ENCODE results near the gene APOD. TPM values are rescaled to one million over a fixed set of nuclear protein-coding genes. Genes with fewer than 3 reads are reported as not detected.

Gene APOD
- total and polyA plus RNA-seq, 2 of the 8 experiments (the other 6 are each of a cell fraction or from before 2014, with no cell fraction given): not detected

GRCh38 chr3:195577645-195578177, 6.0 kb downstream of the APOD start:
- Histone ChIP-seq H3K27ac (ENCODE audit: low read depth, low read length) (no peak overlapping the region), H4K5ac (ENCODE audit: insufficient read length, low read depth, low read length) (no peak overlapping the region), H3K79me2 (ENCODE audit: control insufficient read depth in 1 of 2, insufficient read depth in 2 of 2, low read length in 2 of 2) (no peaks in the 10 kb centered on the region), H3K14ac (ENCODE audit: insufficient read length) (no peak overlapping the region), H3K18ac (ENCODE audit: extremely low read depth, low read length) (no peak overlapping the region), H3K27me3 (replicated peaks in 1 of 4; ENCODE audit: control insufficient read depth in 3 of 4, extremely low read depth in 1 of 4, insufficient read depth in 3 of 4, low read length in 3 of 4) (no peaks in the 10 kb centered on the region), H3K56ac (replicated peaks; ENCODE audit: insufficient read length, low read depth, low read length) (no peak overlapping the region), H3K23ac (ENCODE audit: insufficient read length) (no peak overlapping the region), H3K23me2 (ENCODE audit: low read depth, low read length) (no peaks in the 10 kb centered on the region), H2BK120ac (replicated peaks; ENCODE audit: low read depth, low read length) (no peak overlapping the region), H3K9me3 (ENCODE audit: insufficient read depth in 2 of 2, low read depth in 1 of 2, low read length in 1 of 2) (no peaks in the 10 kb centered on the region; a peak in 1 of 4 replicates), H2BK5ac (ENCODE audit: low read depth, low read length) (no peak overlapping the region), H3K9ac (replicated peaks in 1 of 4; ENCODE audit: extremely low read depth in 1 of 4, low read depth in 3 of 4, low read length in 3 of 4) (no peak overlapping the region), H2AFZ (ENCODE audit: low read length) (no peak overlapping the region), H3K36me3 (ENCODE audit: control insufficient read depth in 2 of 4, insufficient read depth in 4 of 4, low read length in 3 of 4) (no peaks in the 10 kb centered on the region), H4K8ac (ENCODE audit: extremely low read depth, insufficient read depth, low read length) (no peak overlapping the region), H2BK15ac (ENCODE audit: low read length) (no peak overlapping the region), H4K91ac (replicated peaks; ENCODE audit: insufficient read length, low read length) (no peak overlapping the region), H3K79me1 (ENCODE audit: low read depth, low read length) (no peaks in the 10 kb centered on the region), H3K4me3 (ENCODE audit: extremely low read depth in 1 of 4, insufficient read depth in 2 of 4, low read depth in 3 of 4, low read length in 4 of 4) (no peak overlapping the region), H2BK20ac (ENCODE audit: low read length) (no peak overlapping the region), H2BK12ac (ENCODE audit: low read depth, low read length) (no peak overlapping the region), H3K4ac (replicated peaks; ENCODE audit: insufficient read length, low read depth, low read length) (no peak overlapping the region), H3K4me1 (replicated peaks in 1 of 4; ENCODE audit: control insufficient read depth in 3 of 4, insufficient read depth in 4 of 4, low read length in 3 of 4) (peaks cover 0 to 6% (median 3%) of the 10 kb centered on the region in 4 experiments; a peak in 4 of 7 replicates), H4K20me1 (replicated peaks in 1 of 2; ENCODE audit: control insufficient read depth in 1 of 2, insufficient read depth in 2 of 2, low read length in 2 of 2) (no peaks in the 10 kb centered on the region), H2AK5ac (ENCODE audit: low read depth, low read length) (no peak overlapping the region), H3K4me2 (ENCODE audit: insufficient read depth in 1 of 2, low read depth in 2 of 2, low read length in 2 of 2) (no peak overlapping the region)
- CTCF ChIA-PET (ENCODE audit: partially characterized antibody): no interaction called here
- no peak for FAIRE-seq
- WGBS, 2 experiments (ENCODE audit: extremely low coverage in 1 of 2, insufficient coverage in 1 of 2, insufficient read length in 1 of 2, insufficient replicate concordance in 2 of 2, low coverage in 1 of 2, low lambda C conversion rate in 2 of 2, missing lambda C conversion rate in 1 of 2): 78% methylated on average over 9 of the region's 9 CpGs; no CpG with 5 or more reads in 1 of the 2 experiments
- DNase-seq (ENCODE audit: low read depth in 1 of 2, low spot score in 2 of 2): no peak
- POLR2A ChIA-PET (ENCODE audit: partially characterized antibody): no interaction called here
- TF ChIP-seq MAX (IDR thresholded peaks at IDR 0.05): no peak
